GM18520 (cell line): ENCODE measurements around the gene CHRND.

Source experiments
- ATAC-seq: cut with Tn5 transposase; IDR thresholded peaks from one replicate; pipeline ENCODE4 v1.9.1; 2021; ENCODE audit not compliant: unreplicated experiment

Gene CHRND

DNA sequence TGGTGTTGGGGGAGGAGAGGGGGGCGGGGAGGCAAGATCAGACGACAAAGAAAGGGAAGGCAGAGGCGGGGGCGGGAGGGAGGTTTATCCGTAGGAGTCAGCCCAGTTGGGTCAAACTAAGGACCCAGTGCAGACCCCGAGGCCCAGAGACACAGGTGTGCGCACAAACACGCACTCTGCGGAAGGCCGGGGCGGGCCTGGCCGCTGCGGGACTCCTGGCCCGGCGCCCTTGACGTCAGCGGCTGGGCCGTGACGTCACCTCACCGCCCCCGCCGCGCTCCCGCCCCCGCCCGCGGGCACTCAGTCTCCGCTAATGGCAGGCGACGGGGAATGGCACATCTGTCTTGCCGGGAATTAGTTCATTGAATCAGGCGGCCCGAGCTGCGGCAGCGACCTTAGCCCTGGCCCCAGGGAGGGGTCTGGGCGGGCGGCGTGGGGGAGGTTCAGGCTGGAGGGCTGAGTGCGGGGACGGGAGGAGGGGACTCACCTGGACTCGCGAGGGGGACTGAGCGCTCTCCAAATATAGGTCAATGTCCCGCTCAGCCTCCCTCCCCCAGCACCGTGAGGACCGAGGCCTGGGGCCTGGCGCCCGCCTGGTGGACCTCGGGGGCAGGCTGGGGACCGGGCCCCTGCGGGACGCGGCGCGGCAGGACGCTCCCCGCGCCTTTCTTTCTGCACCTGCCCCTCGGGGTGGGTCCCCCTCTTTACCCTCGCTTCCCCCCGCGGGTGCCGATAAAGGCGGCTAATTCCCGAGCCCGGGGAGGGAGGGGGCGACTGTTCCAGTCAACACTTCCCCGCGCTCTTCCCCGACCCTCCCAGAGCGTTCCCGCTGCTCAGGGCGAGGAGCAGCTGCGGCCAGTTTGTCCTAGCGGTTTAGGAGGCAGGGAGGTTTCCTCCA is 22.8 kb upstream of the CHRND start:
- ATAC-seq = no peak

DNA sequence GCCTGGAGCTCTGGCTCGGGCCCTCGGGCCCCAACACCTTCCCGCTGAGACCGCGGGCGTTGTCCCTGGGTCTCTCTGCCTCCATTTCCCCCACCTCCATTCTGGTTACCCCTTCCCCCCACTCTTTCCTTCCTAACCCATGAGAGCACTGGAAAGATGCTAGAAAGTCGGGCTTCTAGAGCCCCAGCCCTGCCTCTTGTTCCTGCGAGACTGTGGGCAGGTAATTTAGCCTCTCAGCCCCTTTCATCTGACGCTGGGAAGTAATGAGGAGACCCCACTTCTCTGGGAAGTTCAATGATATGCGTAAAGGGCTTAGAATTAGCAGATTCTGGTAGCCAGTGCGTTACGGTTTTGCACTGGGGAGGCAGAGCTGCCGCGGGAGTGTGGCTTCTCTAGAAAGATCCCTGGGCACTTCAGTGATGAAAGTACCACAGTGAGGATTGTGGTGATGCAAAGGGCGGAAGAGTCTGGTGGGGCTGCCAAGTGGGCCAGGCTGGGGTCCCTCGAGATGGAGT is 22.1 kb upstream of the CHRND start:
- ATAC-seq = no peak

DNA sequence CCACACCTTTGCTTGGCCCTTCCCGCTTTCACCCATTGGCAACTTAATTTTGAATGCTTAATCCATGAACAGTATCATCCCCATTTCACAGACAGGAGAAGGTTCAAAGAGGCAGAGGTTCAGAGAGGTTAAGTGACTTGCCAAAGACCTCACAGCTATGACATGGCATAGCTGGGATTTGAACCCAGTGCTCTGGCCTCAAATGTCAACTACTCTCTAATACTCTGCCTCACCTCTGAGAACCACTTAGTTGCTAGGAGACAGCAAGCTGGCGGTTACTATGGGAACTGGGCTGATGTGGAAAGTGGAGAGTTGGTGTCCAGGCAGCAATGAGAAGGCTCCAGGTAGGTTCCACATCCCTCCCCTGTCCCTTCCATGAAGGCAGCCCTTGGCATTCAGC is 21.5 kb upstream of the CHRND start:
- no peak for ATAC-seq

DNA sequence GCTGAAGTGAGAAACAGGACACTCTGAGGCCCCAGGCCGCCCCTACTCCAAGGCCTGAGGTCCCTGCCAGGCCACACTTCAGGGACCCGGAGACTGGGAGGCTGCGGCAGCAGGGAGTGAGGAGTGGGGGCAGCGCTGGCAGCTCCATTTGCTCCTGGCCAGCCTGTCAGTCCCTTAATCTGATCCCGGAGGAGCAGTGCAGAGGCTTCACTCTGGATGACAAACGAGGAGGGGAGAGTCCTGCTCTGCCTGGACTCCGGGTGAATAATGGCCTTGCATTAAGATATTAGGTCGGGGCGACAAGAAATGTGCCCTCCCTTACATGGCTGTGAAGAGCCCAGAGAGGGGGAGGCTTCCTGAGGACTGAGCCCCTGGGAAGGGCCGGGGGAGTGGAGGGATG is 20.1 kb upstream of the CHRND start:
- no peak for ATAC-seq

DNA sequence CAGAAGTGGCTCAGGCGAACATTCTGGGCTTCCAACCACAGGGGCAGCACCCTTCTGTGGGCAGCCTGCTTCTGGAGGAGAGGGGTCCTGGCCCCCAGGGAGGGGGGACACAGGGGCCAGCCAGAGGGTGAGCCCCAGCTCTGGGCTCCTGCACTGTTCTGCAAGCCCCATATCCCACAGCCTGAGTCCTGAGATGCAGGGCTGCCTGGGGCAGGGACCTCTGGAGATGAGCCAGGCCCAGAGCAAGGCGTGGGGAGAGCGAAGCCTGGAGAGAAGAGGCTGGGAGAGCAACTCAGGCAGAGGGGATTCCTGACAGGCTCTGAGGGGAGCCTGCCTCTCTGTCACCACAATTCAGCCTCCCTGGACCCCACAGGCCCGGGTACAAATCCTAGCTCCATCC is 19.3 kb upstream of the CHRND start:
- no peak for ATAC-seq

DNA sequence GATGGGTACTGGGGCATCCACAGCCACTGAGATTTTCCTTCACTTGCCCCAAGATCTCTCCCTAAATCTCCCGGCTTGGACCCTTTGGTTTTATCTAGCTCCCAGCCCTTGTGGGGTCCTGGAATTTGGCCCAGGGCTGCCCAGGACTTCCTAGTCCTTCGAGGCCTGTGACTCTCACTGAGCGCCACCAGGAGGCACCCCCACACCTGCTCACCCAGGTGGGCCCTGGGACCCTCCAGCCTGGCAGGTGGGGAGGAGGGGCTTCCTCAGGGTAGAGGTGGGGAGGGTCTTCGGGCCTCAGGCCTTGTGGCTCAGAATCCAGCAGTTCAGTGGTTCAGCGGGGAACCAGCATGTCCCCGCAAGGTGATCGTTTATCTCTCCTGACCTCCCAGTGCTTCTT is 17.7 kb upstream of the CHRND start:
- ATAC-seq = no peak

DNA sequence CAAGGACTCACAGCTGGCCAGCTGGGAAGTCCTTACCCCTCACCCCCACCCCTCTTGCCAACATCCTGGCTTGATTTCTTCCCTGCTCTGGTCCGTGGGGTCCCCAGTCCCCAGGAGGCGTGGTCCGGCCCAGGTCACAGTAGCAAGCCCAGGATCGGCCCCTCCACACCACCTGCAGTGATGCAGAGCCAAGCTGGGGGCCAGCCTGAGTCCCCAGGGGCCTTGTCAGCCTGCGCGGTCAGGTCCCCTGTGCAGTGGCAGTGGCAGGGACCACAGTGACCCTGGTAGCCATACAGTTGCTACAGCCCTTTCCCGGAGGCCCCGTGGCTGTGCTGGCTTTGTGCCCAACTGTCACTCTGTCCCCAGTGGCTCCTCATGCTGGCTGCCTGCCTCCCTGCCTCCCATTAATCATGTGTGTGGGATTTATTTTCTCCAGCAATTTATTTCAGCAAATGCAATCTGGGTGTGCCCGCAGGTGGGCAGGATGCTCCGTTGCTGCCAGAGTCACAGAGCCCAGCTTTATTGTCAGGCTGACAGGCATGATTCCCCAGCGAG is 14.5 kb upstream of the CHRND start:
- ATAC-seq = no peak

DNA sequence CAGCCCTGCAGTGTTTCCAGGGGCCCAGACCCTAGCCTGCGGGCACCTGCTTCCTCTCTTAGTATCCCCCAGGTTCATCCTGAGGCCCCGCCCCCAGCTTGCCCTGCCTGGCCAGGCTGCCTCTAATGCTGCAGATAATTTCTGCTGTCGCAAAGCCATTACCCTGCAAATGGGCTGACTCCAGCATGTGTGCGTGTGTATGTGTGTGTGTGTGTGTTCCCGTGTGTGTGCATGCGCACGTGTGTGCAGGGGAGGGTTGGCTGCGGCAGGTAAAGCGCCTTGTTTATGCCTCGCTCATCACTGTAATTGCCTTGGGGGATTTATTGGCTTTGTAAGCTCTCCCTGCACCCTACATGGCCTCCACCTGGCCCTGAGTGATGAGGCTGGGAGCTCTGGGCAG is 13.4 kb upstream of the CHRND start:
- no peak for ATAC-seq

DNA sequence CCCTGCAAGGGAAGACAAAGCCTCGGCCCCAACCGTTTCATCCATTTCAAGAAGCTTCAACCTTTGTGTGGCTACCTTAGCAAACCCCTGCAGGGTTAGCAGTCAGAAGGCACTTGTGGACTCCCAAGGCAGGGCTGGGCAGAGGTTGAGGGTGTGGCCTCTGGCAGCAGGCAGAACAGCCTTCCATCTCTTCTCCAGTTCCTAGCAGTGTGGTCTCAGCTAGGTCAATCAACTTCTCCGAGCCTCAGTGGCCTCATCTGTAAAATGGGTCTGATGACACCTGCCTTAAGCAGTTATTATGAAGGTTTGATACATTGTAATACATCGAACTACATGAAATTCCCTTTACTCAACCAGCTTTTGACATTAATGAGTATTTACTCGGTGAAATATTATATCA is 12.6 kb upstream of the CHRND start:
- no peak for ATAC-seq

DNA sequence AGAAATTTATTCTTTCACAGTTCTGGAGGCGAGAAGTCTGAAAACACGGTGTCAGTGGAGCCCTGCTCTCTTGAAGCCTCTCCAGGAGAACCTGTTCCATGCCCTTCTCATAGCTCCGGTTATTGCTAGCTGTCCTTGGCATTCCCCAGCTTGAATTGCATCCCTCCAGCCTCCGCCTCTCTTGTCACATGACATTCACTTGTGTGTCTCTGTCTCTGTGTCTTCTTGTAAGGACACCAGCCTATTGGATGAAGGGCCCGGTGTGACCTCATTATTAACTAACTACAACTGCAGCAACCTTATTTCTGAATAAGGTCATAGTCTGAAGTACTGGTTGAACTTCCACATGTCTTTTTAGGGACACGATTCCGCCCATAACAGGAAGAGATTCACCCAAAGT is 10.3 kb upstream of the CHRND start:
- ATAC-seq = no peak

DNA sequence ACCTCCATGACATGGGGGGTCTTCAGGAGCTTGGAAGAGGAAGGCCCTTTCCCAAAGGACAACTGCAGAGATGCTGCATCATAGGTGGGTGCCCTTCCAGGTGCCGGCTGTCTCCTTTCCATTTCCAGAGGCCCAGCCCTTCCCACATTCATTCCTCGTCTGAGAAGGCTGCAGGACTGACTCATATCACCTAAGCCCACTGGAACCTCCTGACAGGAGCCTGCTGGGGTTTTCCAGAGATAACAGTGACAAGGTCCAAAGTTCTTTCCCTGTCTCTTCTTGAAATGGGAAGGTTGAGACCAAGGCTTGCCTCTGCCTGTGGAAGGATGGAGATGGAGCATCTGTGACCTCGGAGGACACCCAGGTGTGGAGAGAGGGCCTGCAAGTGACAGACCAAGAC is 9.4 kb upstream of the CHRND start:
- no peak for ATAC-seq

DNA sequence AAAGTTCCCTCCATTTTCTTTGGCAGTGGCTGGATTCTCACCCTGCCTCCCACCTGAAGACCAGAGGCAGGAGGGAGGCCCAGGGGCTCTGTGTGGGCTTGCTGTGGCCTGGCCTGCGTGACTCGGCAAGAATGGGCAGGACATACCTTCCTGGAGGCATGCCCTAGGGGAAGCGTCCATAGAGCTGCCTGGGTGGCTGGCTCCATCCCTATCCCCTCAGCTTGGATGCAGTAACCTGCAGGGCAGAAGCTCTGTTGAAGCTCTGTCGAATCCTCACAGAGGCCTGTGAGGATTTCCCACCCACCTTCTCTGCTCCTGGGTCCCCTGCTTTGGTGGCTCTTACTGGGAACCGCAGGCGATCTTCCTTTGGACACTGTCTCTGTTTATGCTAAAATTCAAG is 7.1 kb upstream of the CHRND start:
- ATAC-seq = no peak

DNA sequence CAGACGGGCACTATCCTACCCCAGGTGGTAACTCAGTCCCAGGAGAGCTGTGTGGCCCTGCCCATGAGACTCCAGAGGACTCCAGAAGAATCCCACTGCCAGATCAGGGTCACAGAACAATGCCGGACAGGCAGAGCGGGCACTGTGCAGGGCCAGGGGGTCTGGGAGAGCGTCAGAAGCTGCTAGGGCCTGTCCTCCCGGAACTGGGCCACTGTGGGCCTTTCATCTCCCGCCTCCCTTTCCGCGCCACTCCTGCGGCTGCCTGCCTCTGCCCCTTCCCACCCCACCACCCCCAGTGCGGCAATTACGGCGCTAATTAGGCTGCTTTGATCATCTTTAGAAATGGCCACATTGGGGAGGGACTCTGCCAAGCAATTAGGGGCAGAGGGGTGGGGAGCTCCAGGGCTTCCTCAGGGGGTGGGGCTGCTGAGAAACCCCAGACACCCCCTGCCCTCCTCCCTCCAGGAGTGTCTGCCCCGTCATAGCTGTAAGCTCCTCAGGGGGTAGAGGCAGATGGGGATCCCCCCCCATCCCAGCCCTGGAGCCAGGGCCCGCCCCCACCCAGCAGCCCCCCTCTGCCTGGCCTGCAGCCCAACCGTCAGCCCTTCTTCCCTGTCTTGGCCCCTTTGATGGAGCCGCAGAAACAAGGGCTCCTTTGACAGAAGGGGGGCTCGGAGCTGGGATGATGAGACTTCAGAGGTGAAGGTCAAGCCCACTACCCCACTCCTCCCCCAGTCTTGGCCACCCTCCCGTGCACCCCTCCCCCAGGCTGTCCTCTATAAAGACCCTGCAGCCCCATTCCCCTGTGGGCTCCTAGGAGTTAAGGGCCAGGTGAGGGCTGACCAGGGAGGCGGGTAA is 6.2 kb upstream of the CHRND start, which contains the start of gene PRSS56:
TSS of gene PRSS56 (plus strand) at position 808 of the 858 bp plus-strand sequence. CDS start 211 bp downstream, outside the sequence.
- no peak for ATAC-seq

DNA sequence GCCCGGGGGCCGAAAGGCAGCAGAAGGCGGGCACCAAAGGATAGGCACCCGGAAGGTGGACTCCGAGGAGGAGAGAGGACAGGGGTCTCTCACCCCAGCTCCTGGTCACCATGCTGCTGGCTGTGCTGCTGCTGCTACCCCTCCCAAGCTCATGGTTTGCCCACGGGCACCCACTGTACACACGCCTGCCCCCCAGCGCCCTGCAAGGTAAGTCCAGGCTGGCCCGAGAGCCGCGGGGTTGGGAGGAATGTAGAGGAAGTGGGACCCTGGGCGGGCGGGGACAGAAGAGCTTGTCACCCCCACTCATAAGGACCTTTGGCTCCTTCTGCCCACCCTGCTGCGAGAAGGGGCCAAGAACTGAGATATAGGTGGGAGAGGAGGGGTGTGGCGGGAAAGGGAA is 5.5 kb upstream of the CHRND start:
- no peak for ATAC-seq

DNA sequence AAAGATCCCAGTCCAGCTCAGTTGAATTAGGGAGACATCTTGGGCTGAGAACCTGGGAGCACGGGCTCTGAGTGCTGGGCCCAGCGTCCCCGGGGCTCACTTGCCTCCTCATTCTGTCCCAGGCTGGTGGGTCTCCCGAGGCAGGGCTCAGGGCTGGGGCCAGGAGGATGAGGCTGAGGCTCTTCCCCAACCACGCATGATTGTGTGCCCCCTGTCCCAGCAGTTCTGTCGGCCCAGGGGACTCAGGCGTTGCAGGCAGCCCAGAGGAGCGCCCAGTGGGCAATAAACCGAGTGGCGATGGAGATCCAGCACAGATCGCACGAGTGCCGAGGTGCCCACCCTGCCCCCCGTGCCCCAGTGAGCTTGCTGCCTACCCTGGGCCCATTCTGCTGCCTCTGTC is 4.9 kb upstream of the CHRND start:
- no peak for ATAC-seq

DNA sequence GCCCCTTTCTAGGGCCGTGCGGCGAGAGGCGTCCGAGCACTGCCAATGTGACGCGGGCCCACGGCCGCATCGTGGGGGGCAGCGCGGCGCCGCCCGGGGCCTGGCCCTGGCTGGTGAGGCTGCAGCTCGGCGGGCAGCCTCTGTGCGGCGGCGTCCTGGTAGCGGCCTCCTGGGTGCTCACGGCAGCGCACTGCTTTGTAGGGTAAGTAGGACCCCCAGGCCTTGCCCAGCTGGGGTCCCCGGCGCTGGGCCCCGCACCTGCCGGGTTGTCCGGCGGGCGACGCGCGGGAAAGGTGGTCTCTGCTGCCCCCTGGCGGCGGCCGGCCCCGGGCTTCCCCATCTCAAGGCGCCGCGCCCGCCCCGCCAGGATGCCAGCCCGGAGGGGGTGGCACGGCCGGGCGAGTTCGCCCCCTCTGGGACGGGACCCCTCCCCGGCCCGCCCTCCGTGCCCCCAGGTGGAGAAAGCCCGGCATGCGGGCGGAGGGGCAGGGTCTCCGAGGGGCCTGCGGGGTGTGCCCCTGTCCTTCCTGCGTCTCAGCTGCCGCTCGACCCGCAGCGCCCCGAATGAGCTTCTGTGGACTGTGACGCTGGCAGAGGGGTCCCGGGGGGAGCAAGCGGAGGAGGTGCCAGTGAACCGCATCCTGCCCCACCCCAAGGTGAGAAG is 3.9 kb upstream of the CHRND start:
- no peak for ATAC-seq

DNA sequence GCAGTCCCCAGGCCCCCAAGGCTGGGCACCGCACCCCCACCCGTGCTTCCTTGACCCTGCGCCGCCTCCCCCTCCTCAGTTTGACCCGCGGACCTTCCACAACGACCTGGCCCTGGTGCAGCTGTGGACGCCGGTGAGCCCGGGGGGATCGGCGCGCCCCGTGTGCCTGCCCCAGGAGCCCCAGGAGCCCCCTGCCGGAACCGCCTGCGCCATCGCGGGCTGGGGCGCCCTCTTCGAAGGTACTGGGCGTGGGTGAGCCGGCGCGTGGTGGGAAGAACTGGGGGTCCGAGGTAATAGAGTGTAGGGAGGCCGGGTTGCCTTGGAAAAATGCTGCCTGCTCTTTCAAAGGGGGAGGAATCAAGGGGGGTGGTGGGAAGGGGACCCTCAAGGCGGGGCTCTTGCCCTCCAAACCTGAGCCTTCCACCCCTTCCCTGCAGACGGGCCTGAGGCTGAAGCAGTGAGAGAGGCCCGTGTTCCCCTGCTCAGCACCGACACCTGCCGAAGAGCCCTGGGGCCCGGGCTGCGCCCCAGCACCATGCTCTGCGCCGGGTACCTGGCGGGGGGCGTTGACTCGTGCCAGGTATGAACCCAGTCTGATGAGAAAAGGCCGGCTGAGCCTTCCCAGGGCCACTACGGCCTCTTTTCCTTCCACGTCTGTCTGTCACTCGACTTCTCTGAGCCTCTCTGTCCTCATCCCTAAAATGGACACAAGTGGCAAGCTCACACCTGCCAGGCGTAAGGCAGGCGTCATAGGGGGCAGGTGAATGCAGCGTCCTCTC is 3.1 kb upstream of the CHRND start:
- ATAC-seq = no peak

DNA sequence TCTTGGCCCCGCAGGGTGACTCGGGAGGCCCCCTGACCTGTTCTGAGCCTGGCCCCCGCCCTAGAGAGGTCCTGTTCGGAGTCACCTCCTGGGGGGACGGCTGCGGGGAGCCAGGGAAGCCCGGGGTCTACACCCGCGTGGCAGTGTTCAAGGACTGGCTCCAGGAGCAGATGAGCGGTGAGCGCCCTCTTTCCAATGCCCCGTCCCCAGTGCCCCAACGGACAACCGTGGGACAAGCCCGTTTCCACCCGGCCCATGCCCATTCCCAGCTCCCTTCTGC is 2.6 kb upstream of the CHRND start:
- no peak for ATAC-seq

DNA sequence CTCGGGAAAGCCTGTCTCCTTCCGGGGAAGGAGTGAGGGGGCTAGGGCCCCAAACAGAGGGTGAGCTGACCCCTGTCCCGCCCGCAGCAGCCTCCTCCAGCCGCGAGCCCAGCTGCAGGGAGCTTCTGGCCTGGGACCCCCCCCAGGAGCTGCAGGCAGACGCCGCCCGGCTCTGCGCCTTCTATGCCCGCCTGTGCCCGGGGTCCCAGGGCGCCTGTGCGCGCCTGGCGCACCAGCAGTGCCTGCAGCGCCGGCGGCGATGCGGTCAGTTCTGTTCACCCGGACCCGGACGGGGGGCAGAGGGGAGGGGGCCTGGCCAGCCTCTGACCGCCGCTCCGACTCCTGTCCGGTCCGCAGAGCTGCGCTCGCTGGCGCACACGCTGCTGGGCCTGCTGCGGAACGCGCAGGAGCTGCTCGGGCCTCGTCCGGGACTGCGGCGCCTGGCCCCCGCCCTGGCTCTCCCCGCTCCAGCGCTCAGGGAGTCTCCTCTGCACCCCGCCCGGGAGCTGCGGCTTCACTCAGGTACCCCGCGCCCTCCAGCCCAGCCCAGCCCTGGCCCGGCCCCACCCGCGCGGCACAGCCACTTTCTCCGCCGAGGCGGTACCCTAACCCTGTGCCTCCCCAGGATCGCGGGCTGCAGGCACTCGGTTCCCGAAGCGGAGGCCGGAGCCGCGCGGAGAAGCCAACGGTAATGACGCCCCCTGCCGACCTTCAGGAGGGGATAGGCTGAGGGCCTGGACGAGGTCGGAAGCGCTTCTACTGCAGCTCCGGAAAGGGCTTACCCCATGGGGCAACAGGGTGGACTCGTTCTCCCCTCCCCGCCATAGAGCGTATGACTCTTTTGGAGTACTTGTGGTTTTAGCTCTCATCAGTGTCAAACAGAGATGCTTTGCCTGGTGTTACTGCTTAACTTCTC is 2.0 kb upstream of the CHRND start:
- ATAC-seq = no peak
